Hepatocyte (in vitro differentiated cells): ENCODE results near the gene TXNDC5.

ENCODE experiments used
- CTCF ChIP-seq: fragments of 200-600 bp; sonication (generic); IDR thresholded peaks from 2 replicates; pipeline ENCODE4 v1.5.1; 2016; ENCODE audit warnings: antibody characterized with exemption, mild to moderate bottlenecking; ENCODE audit not compliant: poor library complexity
- EZH2 ChIP-seq: fragments of 200-600 bp; sonication (generic); IDR thresholded peaks from 2 replicates; pipeline ENCODE4 v1.6.1; 2016; ENCODE audit warnings: antibody characterized with exemption, mild to moderate bottlenecking, borderline replicate concordance
- EZH2phosphoT487 ChIP-seq: fragments of 200-600 bp; sonication (generic); IDR thresholded peaks from one replicate; pipeline ENCODE4 v1.6.1; 2018; ENCODE audit warnings: antibody characterized with exemption, mild to moderate bottlenecking, low read depth, moderate library complexity; ENCODE audit not compliant: unreplicated experiment, severe bottlenecking

- no peak for TF ChIP-seq CTCF
- TF ChIP-seq EZH2phosphoT487 = no peak
- TF ChIP-seq EZH2 = no peak
These were observed 24.5 kb downstream of the TXNDC5 start for GRCh38 chr6:7886132-7886531.
